ENCODE measurements around the gene ATP6V0B.
A peak's percentile ranks its signal among the peaks of the same experiment; 100 is the strongest.

ATP6V0B gene

GRCh38 chr1:43934101-43934985 is 40.4 kb upstream of the ATP6V0B start:
- DNase-seq (ENCODE audit: low read depth in 1 of 2, low spot score in 1 of 2) = peak; percentile 33 to 78
- Histone ChIP-seq H3K27ac (replicated peaks) (no peak overlapping the region), H3K4me3 (replicated peaks; ENCODE audit: insufficient read depth, low read length) (no peak overlapping the region), H3K27me3 (ENCODE audit: insufficient read depth, poor library complexity, severe bottlenecking) (no peaks in the 10 kb centered on the region)
- TF ChIP-seq REST (IDR thresholded peaks at IDR 0.05; ENCODE audit: insufficient replicate concordance, low read depth) (no peak), SPI1 (IDR thresholded peaks at IDR 0.05; ENCODE audit: borderline replicate concordance, low read depth) (no peak), CTCF (IDR thresholded peaks at IDR 0.05; ENCODE audit: insufficient read depth, low read length) (peak; percentile 82), GABPA (IDR thresholded peaks at IDR 0.05; ENCODE audit: low read depth) (no peak), POLR2AphosphoS5 (IDR thresholded peaks at IDR 0.05; ENCODE audit: low read depth) (no peak)

- DNase-seq (ENCODE audit: low read depth in 1 of 2, low spot score in 1 of 2) = no peak
- TF ChIP-seq GABPA (IDR thresholded peaks at IDR 0.05; ENCODE audit: low read depth) (no peak), POLR2AphosphoS5 (IDR thresholded peaks at IDR 0.05; ENCODE audit: low read depth) (no peak), SPI1 (IDR thresholded peaks at IDR 0.05; ENCODE audit: borderline replicate concordance, low read depth) (no peak), REST (IDR thresholded peaks at IDR 0.05; ENCODE audit: insufficient replicate concordance, low read depth) (no peak), CTCF (IDR thresholded peaks at IDR 0.05; ENCODE audit: insufficient read depth, low read length) (no peak)
- Histone ChIP-seq H3K4me3 (replicated peaks; ENCODE audit: insufficient read depth, low read length) (no peak overlapping the region), H3K27ac (replicated peaks) (no peak overlapping the region; the same call in 1 of the 2 replicates), H3K27me3 (ENCODE audit: insufficient read depth, poor library complexity, severe bottlenecking) (no peaks in the 10 kb centered on the region)
Observed at GRCh38 chr1:43934986-43935324, 39.8 kb upstream of the ATP6V0B start.

- TF ChIP-seq POLR2AphosphoS5 (IDR thresholded peaks at IDR 0.05; ENCODE audit: low read depth) (no peak), CTCF (IDR thresholded peaks at IDR 0.05; ENCODE audit: insufficient read depth, low read length) (no peak)
- no peak for DNase-seq (ENCODE audit: low read depth in 1 of 2, low spot score in 1 of 2)
- H3K27ac ChIP-seq (replicated peaks) = no peak overlapping the region
- no peaks in the 10 kb centered on the region for H3K27me3 ChIP-seq (ENCODE audit: insufficient read depth, poor library complexity, severe bottlenecking)
- peak overlapping the region; percentile 19 for H3K4me3 ChIP-seq (replicated peaks; ENCODE audit: insufficient read depth, low read length)
Observed at GRCh38 chr1:43935711-43936427, 38.9 kb upstream of the ATP6V0B start.
